Omental fat pad (tissue), 4 donors: ENCODE measurements around the gene MTCH1. TPM values are rescaled to one million over a fixed set of nuclear protein-coding genes. Genes with fewer than 3 reads are reported as not detected.
"Not testable (repeated sequence)": the region's sequence is repeated elsewhere in the genome, so short reads cannot be mapped to it uniquely, and the experiment has no call there.

Experiments
- ATAC-seq: fragments of 150-250 bp; one replicate; pipeline ENCODE4 v1.9.1; 2016; ENCODE audit warnings: mild to moderate bottlenecking, moderate library complexity; ENCODE audit not compliant: low FRiP score
- DNase-seq: peaks from one replicate; pipeline ENCODE4 v3.0.0-alpha.2; 2019; ENCODE audit warnings: low spot score
- CTCF ChIP-seq, 3 donors: fragments of 450-650 bp; IDR thresholded peaks; one replicate each; pipeline ENCODE4 v1.5.1; 2016 to 2017; ENCODE audit warnings: antibody characterized with exemption in 3 of 3, mild to moderate bottlenecking in 3 of 3, moderate library complexity in 2 of 3
- total RNA-seq, 4 donors: library from RNA; depleted of rRNA; stranded (reverse); fragments of >200 nt; gene quantifications; one replicate each; pipeline ENCODE4 v1.1.0, GENCODE V29; 2016

The MTCH1 gene
- total RNA-seq, 4 donors from 2014 or later: 227 to 251 (median 239) TPM

- DNase-seq (no peak), ATAC-seq (no peak)
- no peak for TF ChIP-seq CTCF (IDR thresholded peaks at IDR 0.05)
Measured at GRCh38 chr6:36947570-36948351, 38.2 kb downstream of the MTCH1 start.

- no peak for TF ChIP-seq CTCF (IDR thresholded peaks at IDR 0.05)
- ATAC-seq (no peak), DNase-seq (no peak)
Measured at GRCh38 chr6:36946526-36946925, 39.5 kb downstream of the MTCH1 start.

- no peak for ATAC-seq
- no peak for DNase-seq
- TF ChIP-seq CTCF (IDR thresholded peaks at IDR 0.05): no peak
Measured at GRCh38 chr6:36945301-36945700, 40.7 kb downstream of the MTCH1 start.

- TF ChIP-seq CTCF (IDR thresholded peaks at IDR 0.05): no peak
Measured at GRCh38 chr6:36944650-36945049, 41.3 kb downstream of the MTCH1 start.

GRCh38 chr6:36942329-36942728 lies 43.7 kb downstream of the MTCH1 start:
- not testable (repeated sequence) for ATAC-seq, DNase-seq

More at GRCh38 chr6:36944650-36945049, 41.3 kb downstream of the MTCH1 start:
- ATAC-seq: no peak
- DNase-seq: no peak

- not testable (repeated sequence) for DNase-seq
Measured at GRCh38 chr6:36941561-36941960, 44.4 kb downstream of the MTCH1 start.

GRCh38 chr6:36940027-36940426 lies 46.0 kb downstream of the MTCH1 start:
- no peak for TF ChIP-seq CTCF (IDR thresholded peaks at IDR 0.05)

More at GRCh38 chr6:36941561-36941960, 44.4 kb downstream of the MTCH1 start:
- not testable (repeated sequence) for ATAC-seq

GRCh38 chr6:36939005-36939404 lies 47.0 kb downstream of the MTCH1 start:
- DNase-seq, ATAC-seq: not testable (repeated sequence)

More at GRCh38 chr6:36940027-36940426, 46.0 kb downstream of the MTCH1 start:
- ATAC-seq: no peak
- DNase-seq: no peak
